ENCODE results near the gene GPR78.

GPR78 gene, protein sequence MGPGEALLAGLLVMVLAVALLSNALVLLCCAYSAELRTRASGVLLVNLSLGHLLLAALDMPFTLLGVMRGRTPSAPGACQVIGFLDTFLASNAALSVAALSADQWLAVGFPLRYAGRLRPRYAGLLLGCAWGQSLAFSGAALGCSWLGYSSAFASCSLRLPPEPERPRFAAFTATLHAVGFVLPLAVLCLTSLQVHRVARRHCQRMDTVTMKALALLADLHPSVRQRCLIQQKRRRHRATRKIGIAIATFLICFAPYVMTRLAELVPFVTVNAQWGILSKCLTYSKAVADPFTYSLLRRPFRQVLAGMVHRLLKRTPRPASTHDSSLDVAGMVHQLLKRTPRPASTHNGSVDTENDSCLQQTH

DNA sequence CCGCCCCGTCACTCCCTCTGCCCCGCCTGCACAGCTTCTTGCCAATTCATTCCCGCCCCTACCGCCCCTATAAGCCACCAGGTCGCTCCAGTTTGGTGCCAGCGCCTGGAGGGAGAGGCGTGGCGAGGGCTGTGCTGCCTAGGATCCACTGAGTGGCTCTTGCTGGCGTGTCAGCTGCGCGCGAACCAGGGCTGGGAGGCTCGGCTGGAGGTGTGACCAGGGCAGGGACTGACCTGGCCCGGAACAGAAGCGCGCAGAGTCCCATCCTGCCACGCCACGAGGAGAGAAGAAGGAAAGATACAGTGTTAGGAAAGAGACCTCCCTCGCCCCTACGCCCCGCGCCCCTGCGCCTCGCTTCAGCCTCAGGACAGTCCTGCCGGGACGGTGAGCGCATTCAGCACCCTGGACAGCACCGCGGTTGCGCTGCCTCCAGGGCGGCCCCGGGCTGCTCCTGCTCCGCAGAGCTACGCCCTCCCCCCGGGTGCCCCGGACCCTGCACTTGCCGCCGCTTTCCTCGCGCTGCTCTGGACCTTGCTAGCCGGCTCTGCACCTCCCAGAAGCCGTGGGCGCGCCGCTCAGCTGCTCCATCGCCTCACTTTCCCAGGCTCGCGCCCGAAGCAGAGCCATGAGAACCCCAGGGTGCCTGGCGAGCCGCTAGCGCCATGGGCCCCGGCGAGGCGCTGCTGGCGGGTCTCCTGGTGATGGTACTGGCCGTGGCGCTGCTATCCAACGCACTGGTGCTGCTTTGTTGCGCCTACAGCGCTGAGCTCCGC lies at the start of gene GPR78:
Gene GPR78 (plus strand): TSS at position 72 of the 773 bp plus-strand sequence. CDS start 591 bp downstream, at position 663.
- peak; percentile 64 for DNase-seq

DNA sequence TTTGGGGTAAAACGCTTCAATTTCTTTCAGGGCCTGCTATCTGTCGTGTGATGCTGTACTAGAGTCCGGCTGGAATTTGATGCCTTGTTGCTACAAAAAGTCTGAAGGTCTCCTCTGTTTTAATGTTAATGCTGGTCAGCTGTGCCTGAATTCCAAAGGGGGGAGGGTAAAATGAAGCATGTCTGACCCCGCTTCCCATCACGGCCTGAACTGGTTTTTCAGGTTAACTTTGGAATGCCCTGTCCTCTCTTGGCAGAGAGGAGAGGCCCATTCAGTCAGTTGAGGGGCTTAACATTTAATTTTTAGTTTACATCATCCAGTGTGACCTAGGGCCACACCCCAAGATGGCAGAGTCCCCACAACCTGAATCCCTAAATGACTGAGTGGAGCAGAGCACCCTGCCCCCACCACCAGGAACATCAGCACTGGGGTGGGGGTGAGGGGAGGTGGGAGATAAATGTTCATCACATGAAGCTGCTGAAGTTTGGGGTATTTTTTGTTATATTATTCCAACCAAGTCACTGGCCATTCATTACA lies 47.9 kb upstream of the GPR78 start:
- DNase-seq: no peak

DNA sequence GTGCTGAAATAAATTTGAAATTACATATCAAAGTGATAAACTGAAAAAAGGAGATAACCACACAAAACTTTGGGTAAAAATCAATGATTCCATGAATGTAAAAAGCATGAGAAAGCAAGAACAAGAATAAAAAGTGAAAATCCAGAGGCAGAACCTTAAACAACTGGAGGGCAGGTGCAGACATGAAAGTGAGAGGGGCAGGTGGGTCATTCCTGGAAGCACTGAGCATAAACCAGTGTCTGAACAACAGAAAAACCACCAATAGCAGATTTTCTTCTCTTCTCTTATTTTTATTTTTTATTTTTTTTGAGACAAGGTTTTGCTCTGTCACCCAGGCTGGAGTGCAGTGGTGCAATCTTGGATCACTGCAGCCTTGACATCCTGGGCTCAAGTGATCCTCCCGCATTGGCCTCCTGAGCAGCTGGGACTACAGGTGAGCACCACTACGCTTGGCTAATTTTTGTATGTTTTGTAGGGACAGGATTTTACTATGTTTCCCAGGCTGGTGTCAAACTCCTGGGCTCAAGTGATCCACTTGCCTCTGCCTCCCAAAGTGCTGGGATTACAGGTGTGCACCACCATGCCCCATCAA lies 46.8 kb upstream of the GPR78 start:
- no peak for DNase-seq

DNA sequence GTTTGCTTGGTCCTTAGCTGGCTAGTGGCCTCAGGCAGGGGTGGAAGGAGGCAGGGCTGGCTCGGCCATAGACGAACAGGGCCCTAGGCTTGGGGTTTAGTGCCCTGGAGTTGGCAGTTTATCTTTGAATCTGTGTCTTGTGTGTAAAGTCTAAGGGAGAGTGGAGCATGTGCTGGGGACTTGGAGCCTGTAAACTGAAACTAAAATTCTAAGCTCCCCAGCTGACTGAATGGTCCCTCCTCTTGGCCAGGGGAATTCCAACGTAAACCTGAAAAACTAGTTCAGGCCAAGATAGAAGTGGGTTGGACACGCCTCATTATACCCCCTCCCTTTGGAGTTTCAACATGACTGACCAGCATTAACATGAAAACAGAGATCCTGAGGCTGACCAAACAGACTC lies 46.1 kb upstream of the GPR78 start:
- no peak for DNase-seq

DNA sequence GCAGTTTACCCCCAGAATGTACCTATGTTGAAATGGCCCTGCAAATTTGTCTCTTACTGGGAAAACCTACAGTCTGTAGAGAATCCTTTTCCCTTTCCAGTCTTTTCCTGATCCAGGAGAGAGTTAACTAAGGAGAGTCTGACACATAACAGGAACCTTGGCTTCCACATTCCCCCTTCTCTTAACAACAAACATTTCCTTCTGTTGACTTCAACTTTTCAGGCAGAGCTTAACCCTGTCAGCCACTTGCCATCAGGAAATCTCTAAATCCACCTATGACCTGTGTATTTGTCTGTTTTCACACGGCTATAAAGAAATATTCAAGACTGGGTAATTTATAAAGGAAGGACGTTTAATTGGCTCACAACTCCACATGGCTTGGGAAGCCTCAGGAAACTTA lies 45.6 kb upstream of the GPR78 start:
- no peak for DNase-seq

DNA sequence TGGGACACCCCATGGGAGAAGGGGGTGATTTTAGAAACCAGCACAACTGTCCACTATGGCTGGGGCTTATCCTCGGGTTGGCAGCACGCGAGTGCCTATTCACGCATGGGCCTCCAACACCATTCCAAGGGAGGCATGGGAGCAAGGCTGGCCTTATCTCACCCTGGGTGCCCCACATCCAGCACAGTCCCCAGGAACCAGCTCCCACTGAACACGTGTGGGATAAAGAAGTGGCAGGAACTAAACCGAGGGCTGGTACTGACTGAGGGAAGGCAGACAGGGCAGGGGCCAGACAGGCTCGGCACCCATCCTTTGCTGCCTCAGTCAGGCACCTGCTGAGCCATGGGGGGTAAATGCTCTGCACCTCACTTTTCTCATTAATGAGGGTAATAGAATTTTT lies 43.7 kb upstream of the GPR78 start:
- no peak for DNase-seq

DNA sequence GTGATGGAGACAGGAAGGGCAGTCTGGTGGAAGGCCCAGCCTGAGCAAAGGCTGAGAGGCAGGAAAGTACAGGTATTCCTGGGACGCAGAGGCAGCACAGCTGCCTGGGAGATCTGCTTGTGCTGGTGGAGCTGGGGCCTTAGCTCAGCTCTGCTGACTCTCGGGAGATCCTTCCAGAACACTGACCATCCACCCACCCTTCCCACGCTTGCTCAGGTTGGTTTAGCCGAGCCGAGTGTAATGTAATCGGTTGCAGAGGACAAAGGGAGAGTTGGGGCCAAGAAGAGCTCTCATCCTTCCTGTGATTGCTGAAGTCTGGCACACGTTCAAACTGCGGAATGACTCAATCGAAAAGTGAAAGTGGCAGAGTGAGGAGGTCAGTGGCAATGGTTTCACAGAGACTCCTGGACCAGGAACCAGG lies 43.1 kb upstream of the GPR78 start:
- DNase-seq: no peak

DNA sequence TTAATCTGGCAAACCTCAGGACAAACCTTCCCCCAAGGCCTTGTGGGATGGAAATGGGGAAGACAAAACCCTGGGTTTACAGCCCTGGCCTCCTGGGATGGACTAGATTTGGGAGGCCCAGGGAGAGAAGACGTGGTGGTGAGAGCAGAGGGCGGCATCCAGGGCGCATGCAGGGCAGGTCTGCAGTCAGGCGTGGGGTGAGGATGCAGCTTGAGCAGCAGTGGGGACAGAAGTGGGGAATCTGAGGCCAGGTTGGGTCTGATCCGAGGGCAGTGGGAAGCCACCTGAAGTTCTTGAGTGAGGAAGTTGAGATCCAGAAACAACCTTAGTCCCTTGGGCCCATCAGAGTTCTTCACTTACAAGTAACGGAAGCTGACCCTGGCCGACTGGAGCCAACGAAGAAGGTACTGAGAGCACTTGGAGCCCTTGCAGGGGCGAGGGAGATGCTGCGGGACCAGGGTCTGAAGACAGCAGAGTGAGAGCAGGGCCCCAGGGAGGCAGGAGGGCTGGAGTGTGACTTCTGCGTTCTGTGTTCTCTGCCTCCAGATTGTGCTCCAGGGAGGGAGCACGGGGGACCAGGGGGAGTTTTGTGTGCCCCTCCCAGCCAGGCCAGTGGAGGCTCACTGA lies 42.0 kb upstream of the GPR78 start:
- DNase-seq: no peak

DNA sequence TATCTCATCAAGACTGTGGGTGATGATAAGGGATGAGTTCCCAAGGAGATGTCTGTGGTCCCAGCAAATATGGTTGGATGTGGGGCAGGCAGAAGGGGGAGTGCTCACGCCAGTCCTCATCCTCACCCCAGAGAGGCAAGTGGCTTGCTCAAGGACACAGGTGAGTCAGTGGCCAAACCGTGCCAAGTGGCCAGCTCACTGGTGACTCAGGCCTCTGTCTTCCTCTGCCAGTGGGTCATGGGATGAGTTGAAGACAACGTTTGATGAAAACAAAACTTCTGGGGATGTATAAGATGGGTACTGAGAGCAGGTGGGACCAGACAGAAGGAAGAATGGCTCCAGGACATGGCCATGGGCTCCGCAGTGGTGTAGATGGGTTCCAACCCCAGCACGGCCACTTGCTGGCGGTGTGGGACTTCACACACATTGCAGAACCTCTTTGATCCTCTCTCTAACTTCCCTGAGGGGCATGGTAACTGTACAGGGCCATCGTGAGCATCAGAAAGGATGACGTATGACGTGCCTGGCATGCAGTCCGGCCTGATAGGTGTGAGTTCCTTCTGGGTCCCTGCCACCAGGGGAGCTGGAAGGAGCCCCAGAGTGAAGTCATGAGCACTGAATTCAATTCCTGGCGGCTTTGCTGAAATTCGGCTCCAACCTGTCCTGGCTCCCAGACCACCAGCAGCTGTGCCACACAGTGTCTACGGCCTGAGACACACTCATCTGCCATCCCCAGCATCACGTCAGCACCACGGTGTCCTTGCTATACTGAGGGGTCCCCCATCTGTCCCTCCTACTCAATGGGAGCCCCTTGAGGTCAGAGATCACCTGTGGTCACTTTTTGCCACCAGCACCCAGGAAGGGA lies 41.3 kb upstream of the GPR78 start:
- DNase-seq: no peak

DNA sequence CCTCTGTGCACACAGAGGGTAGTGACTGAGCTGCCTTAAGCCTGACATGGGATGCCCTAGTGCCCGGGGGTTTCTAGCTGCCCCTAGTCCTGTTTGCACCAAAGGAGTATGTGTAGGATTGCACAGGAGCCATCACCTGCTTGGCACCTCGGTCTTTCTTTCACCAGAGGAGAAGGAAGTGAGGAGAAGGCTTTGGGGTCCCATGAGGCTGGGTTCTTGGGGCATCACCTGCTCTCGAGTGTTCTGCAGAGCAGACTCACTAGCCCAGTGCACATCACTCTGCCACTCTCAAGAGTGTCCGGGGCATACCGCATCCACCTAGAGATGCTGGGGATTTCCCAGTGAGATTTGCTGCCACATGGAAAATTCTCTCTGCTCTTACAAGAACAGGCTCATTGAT lies 40.5 kb upstream of the GPR78 start:
- no peak for DNase-seq

DNA sequence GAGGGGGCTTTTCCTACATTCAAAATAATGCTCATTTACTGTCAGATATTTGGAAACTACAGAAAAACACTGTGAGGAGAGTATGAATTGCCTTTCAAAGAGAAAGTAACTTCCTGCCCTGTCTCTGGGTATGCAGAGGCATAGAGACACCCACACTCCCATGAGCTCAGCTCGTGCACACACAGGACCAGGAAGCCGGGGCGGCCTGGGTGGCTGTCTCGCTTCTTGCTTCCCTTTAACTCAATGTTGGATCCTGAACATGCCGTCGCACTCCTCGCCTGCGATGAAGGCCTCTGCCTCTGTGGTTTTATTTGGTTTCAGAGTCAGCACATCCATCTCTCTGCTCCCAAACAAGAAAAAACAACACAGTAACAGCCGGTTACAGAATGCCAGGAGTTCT lies 40.1 kb upstream of the GPR78 start:
- DNase-seq: no peak

DNA sequence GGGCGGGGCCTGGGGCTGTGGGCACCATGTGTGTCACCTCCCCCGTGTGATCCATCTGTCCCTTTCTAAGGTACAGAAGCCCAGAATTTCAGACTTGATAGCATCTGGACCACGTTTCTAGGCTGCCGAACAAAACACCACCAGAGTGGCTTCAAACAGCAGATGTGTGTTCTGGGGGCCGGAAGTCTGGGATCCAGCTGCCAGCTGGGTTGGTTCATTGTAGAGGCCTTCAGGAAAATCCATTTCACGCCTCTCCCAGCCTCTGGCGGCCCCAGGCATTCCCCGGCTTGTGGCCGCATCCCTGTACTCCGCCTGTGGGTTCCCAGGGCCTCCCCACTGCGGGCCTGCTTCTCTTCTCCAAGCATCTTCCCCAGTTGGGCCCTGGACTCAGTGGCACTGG lies 39.6 kb upstream of the GPR78 start:
- DNase-seq: peak; percentile 31

DNA sequence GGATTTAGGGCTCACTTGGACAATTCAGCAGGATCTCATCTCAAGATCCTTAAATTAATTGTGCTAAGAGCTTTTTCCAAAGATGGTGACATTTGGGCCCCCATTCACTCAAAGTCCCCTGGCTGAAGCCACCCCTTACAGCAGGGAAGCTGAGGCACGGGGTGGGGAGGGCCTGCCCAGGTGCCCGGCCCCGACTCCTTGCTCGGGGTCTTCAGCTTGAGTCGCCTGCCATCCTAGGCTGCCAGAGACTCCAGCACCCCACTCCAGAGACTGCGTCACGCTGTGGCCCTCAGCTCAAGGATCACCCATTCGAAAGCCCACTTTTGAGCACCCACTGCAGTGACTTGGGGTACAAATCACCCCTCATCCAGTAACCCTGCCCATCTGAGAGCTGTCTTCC lies 39.2 kb upstream of the GPR78 start:
- DNase-seq: no peak

DNA sequence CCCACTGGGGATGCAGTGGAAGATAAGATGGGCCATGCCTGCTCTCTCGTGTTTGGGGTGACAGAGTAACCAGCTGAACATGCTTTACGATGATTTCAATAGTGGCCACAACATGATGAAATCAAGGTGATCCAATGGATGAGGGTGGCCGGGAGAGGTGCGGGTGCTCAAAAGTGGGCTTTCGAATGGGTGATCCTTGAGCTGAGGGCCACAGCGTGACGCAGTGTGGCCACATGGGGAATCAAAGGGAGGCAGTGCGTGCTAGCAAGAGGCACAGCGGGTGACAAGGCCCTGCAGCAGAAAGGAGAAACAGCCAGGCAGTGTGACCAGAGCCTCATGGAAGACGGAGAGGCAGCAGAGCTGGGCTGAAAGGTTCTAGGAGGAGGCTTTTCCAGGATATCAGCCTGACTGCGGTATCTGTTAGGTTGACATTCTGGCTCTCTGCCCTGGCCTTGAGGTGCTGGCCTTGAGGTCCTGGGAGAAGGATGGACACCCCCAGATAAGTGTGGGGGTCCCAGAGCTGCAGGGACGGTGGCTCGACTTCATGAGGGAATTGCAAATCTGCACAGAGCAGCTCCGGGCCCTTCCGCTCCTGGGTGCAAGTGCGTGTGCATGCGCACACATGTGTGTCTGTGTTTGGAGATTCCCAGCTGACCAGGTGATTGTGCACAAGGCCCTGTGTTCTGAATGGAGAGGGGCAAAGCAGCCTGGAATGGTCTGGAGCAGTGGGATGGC lies 38.0 kb upstream of the GPR78 start:
- DNase-seq: no peak

DNA sequence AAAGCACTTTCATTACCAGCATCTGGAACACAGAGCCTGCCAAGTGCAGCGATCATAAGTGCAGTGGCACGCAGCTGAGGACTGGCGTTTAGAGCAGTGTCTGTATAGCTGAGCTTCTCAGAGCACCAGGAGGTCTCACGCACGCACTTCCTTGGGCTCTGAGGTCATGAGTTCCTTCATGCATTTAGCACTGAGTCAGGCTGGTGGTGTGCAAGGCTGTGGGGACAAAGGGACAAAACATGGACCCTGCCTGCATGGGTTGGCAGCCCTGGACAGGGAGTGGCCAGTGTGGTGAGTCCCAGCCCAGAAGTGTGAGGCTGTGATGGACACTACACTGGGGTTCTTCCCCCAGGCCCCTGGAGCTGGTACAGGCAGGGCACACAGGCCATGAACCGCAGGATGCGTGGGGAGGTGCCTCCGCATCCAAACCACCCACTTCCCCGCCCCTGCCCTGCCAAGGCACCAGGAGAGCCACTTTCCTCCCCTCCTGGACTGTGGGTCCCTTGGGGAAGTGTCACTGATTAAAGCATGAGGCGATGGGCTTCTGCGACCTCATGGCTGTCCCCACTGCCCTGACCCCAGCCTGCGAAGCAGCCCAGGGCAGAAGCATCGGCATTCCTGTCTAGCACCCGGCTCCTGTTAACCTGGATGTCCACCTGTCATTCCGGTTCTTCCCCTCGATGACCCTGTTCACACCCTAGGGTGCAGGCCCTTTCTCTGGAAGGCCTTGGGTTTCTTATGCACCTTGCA lies 37.2 kb upstream of the GPR78 start:
- no peak for DNase-seq

DNA sequence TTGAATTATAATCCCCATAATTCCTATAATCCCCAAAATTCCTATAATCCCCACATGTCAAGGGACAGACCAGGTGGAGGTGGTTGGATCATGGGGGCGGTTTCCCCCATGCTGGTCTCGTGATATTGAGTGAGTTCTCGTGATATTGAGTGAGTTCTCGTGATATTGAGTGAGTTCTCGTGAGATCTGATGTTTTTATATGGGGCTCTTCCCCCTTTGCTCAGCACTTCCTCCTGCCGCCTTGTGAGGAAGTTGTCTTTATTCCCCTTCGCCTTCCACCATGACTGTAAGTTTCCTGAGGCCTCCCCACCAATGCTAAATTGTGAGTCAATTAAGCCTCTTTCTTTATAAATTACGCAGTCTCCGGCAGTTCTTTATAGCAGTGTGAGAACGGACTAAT lies 36.6 kb upstream of the GPR78 start:
- DNase-seq: no peak

DNA sequence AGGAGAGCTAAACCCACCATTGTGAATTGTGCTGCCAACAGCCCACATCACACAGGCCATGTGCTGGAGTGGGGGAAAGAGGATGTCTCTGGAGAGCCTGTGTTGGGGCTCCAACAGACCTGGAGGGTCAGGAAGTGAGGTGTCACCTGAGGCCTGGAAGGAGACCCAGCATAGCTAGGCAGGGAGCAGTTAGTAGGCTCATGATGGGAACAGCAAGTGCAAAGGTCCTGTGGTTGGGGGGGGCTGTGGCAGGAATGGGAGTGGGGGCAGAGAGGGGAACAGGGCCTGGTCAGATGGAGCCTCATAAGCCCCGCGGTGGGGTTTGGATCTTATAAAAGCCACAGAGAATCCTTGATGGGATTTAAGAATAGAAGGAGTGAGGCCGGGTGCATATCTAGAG lies 35.9 kb upstream of the GPR78 start:
- no peak for DNase-seq

DNA sequence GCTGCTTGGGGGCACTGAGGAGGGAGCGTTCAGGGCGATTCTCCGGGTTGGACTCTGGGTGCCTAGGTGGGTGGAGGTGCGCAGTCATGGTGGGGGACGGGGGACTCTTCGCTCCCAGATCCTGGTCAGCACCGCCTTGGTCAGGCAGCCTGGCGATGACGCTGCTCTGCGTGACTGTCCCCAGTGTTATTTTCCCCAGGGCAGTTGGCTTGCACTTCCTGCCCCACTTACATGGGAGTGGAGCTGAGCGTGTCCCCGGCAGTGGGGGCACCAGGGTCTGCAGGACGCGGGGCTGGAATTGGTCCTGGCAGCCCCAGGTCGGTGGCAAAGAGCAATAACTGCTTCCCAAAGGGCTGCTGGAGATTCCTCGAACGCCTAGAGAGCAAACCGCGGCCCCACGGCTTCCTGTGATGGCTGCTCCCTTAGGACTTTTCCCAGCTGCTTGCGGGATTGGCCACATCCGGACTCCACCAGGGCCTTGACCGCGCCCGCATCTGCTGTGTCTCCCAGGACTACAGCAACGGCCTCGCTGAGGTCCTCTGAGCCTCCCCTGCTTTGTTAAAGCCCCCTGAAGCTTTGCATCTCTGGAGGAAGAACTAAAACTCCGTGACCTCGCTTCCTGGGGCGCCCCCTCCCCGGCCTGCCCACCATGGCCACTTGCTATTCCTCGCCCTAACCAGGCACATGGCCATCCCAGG lies 35.3 kb upstream of the GPR78 start:
- DNase-seq: no peak

DNA sequence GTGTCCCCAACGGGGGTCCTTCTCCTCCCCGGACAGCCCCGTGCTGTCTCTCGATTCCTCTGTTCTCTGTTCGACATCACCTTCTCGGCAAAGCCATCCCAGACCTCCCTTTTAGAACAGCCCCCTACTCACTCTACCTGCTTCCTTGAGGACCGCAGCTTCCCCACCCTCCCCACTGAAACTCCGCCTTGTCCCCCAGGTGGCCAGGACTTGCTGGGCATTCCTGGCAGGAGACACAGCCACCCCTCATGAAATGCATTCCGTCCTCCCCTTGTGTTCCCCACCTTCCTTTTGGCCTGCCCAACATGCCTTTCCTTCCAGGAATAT lies 34.8 kb upstream of the GPR78 start:
- DNase-seq: no peak

DNA sequence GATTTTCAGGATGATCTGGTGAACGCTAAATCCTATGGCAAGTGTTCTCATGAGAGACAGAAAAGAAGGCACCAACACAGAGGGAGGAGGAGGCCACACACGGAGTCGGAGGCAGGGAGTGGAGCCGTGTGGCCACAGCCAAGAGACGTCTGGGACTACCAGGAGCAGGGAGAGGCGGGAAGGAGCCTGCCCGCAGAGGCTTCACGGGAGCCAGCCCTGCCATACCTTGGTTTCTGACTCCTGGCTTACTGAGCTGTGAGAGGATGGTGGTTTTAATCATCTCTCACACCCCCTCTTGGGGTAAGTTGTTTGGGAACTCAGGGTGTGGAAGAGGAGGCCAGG lies 33.5 kb upstream of the GPR78 start:
- no peak for DNase-seq
